OCI-LY3 (cell line): Measurements from ENCODE around the gene TRIM54.

Experiments
- H2AFZ ChIP-seq: fragments of 200-600, 300-600 bp; shearing (Covaris generic); 2 replicates; pipeline ENCODE4 v1.6.0; 2014; ENCODE audit warnings: antibody characterized with exemption, low read depth, low read length
- H3K27ac ChIP-seq: fragments of 200-600, 300-600 bp; sonication (generic); 2 replicates; pipeline ENCODE4 v1.5.1; 2014; ENCODE audit warnings: mild to moderate bottlenecking, low read length, moderate library complexity, mixed read lengths
- H3K27me3 ChIP-seq: fragments of 200-600, 300-600 bp; sonication (generic); 2 replicates; pipeline ENCODE4 v1.6.1; 2014; ENCODE audit warnings: low read depth, low read length, mixed read lengths
- H3K36me3 ChIP-seq: fragments of 200-600, 300-600 bp; sonication (generic); replicated peaks from 2 replicates; pipeline ENCODE3; 2014; ENCODE audit warnings: low read depth, low read length, mixed read lengths
- H3K4me1 ChIP-seq: fragments of 300-600, 200-600 bp; sonication (generic); 2 replicates; pipeline ENCODE4 v1.6.1; 2014; ENCODE audit warnings: low read length, mixed read lengths
- H3K4me2 ChIP-seq: fragments of 200-600, 300-600 bp; sonication (generic); 2 replicates; pipeline ENCODE4 v1.6.1; 2014; ENCODE audit warnings: low read length, mixed read lengths
- H3K4me3 ChIP-seq: fragments of 300-600, 200-600 bp; sonication (generic); 2 replicates; pipeline ENCODE4 v1.5.1; 2014; ENCODE audit warnings: antibody characterized with exemption, mild to moderate bottlenecking, low read length, moderate library complexity
- H3K79me2 ChIP-seq: fragments of 300-600, 200-600 bp; shearing (Covaris generic); 2 replicates; pipeline ENCODE4 v1.6.1; 2014; ENCODE audit warnings: mild to moderate bottlenecking, low read length, mixed read lengths
- H3K9ac ChIP-seq: fragments of 300-600, 200-600 bp; shearing (Covaris generic); 2 replicates; pipeline ENCODE4 v1.6.0; 2014; ENCODE audit warnings: mild to moderate bottlenecking, low read length, moderate library complexity
- H3K9me3 ChIP-seq: fragments of 200-600, 300-600 bp; shearing (Covaris generic); 2 replicates; pipeline ENCODE4 v1.6.1; 2014; ENCODE audit warnings: low read length, mixed read lengths; ENCODE audit not compliant: insufficient read depth
- H4K20me1 ChIP-seq: fragments of 200-600, 300-600 bp; sonication (generic); 2 replicates; pipeline ENCODE4 v1.6.1; 2016; ENCODE audit warnings: low read length, mixed read lengths; ENCODE audit not compliant: insufficient read depth
- EZH2phosphoT487 ChIP-seq: fragments of 200-600 bp; shearing (Covaris generic); IDR thresholded peaks from 2 replicates; pipeline ENCODE4 v1.6.1; 2018; ENCODE audit warnings: antibody characterized with exemption, mixed run types, low read depth
- TF ChIP-seq, protein P1 (sequence below): fragments of 200-600, 300-600 bp; sonication (generic); IDR thresholded peaks from 2 replicates; pipeline ENCODE4 v1.5.1; 2014; ENCODE audit warnings: antibody characterized with exemption, low read length, low read depth

Gene TRIM54

DNA sequence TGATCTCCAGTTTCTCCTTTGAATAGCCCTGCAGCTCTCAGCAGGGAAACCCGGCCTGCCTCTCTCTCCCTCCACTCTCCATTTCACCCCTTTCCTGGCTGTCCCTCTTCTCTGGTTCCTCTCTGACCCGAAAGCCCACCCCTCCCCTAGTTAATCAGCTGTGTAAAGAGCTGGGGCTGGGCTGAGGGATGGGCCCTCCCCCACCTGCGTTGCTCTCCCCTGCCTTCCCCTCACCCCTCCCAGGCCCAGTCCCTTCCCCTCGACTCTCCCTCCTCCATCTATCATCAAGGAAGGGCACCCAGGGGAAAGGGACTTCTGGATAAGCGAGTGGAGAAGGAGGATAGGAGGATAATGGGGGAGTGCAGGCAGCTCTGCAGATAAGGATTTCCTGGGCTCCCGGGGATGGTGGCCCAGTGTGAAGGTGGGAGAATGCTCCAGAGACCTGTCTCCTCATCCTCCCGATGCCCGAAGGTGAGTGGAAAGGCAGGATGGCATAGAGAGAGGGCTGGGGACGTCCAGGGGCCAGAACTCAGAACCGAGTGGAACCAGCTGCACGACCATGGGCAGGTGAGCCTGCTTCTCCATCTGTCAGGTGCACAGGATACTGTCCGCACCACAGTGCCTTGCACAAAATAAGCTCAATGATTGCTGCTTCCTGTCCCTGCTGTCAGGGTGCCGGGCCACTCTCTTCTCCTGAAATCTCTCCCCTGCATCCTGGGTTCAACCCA is 31.4 kb upstream of the TRIM54 start:
- Histone ChIP-seq H3K4me1 (peaks cover 20% of the 10 kb centered on the region), H4K20me1 (no peaks in the 10 kb centered on the region), H3K9ac (peak overlapping the region; percentile 36; the same call in 1 of the 2 replicates), H3K27ac (no peak overlapping the region), H3K4me2 (peak overlapping the region; percentile 76), H2AFZ (peak overlapping the region; percentile 99), H3K4me3 (peak overlapping the region; percentile 60), H3K9me3 (no peaks in the 10 kb centered on the region), H3K36me3 (no peaks in the 10 kb centered on the region), H3K27me3 (peaks cover 7% of the 10 kb centered on the region; the same call in 1 of the 2 replicates), H3K79me2 (no peaks in the 10 kb centered on the region)
- TF ChIP-seq, protein P1, sequence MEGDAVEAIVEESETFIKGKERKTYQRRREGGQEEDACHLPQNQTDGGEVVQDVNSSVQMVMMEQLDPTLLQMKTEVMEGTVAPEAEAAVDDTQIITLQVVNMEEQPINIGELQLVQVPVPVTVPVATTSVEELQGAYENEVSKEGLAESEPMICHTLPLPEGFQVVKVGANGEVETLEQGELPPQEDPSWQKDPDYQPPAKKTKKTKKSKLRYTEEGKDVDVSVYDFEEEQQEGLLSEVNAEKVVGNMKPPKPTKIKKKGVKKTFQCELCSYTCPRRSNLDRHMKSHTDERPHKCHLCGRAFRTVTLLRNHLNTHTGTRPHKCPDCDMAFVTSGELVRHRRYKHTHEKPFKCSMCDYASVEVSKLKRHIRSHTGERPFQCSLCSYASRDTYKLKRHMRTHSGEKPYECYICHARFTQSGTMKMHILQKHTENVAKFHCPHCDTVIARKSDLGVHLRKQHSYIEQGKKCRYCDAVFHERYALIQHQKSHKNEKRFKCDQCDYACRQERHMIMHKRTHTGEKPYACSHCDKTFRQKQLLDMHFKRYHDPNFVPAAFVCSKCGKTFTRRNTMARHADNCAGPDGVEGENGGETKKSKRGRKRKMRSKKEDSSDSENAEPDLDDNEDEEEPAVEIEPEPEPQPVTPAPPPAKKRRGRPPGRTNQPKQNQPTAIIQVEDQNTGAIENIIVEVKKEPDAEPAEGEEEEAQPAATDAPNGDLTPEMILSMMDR = no peak
- TF ChIP-seq EZH2phosphoT487 = no peak

DNA sequence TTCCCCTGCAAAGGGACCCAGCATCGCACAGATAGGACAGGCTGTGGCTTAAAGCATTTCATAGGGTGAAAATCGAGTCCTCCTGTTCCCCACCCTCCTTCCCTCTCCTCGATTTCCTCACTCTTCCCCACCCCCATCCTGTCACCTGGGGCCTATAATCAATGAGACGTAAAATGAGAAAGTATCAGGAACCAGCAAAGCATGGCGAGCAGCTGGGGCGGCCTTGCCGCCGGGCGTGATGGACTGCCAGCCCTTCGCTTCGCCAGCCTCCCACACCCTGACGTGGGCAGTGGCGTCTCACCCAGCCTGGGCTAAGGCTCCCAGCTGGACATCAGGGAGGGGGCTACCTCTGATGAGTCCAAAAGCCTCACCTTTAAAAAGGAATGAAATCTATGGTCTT is 30.5 kb upstream of the TRIM54 start:
- peak overlapping the region; percentile 19; the same call in 1 of the 2 replicates for H3K4me3 ChIP-seq
- H3K4me2 ChIP-seq = peak overlapping the region; percentile 43
- no peaks in the 10 kb centered on the region for H3K9me3 ChIP-seq
- no peaks in the 10 kb centered on the region for H4K20me1 ChIP-seq
- no peak overlapping the region for H3K9ac ChIP-seq
- peak overlapping the region; percentile 17; the same call in 1 of the 2 replicates for H2AFZ ChIP-seq
- H3K4me1 ChIP-seq = peaks cover 20% of the 10 kb centered on the region
- H3K27me3 ChIP-seq = peaks cover 7% of the 10 kb centered on the region; the same call in 1 of the 2 replicates
- no peaks in the 10 kb centered on the region for H3K79me2 ChIP-seq
- no peak for TF ChIP-seq EZH2phosphoT487
- TF ChIP-seq, protein P1 = no peak
- no peaks in the 10 kb centered on the region for H3K36me3 ChIP-seq
- H3K27ac ChIP-seq = no peak overlapping the region

DNA sequence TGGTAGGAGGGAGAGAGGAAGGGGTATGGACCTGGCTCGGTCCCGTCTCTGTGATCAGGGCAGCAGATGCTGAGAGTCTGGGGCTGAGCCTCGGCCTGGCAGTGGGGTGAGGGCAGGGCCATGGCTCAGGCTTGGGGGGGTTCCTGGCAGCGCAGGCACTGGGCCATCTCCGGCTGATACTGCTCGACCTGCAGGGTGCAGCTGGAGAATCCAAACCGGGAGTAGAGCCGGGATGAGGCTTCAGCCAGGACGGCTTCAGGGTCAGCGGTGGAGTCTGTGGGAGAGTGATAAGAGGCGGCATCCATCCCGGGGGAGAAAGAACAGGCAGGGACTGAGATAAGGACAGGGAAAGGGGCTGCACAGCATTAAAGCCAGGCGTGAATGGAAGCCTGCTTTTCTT is 27.0 kb upstream of the TRIM54 start:
- Histone ChIP-seq H3K27ac (no peak overlapping the region), H3K79me2 (no peaks in the 10 kb centered on the region), H2AFZ (no peak overlapping the region)

DNA sequence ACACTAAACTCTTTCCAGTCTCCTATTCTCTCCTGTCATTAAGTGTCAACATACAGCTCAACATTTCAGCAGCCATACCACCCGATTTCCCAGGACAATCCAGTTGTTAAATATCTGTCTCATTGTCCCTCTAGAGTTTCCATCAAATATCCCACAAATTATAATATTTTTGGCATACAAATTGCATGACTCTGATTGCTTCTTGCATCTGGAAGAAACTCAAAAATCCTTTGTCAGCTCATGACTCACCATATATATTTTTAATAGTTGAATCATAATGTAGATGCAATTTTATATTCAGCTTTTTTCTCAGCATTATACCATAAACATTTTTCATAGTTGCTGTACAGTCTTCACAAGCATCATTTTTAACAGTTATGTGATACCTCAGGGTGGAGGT is 26.6 kb upstream of the TRIM54 start:
- Histone ChIP-seq H3K27me3 (peaks cover 13% of the 10 kb centered on the region), H2AFZ (no peak overlapping the region), H3K4me2 (no peak overlapping the region), H3K27ac (no peak overlapping the region), H3K4me3 (no peak overlapping the region), H3K36me3 (no peaks in the 10 kb centered on the region), H3K9ac (no peak overlapping the region), H3K4me1 (peaks cover 15% of the 10 kb centered on the region), H3K79me2 (no peaks in the 10 kb centered on the region), H3K9me3 (no peaks in the 10 kb centered on the region), H4K20me1 (no peaks in the 10 kb centered on the region)
- TF ChIP-seq EZH2phosphoT487 = no peak
- TF ChIP-seq, protein P1 = no peak

More for the DNA sequence above, 27.0 kb upstream of the TRIM54 start:
- no peak overlapping the region for H3K4me2 ChIP-seq
- no peak overlapping the region for H3K9ac ChIP-seq
- peaks cover 20% of the 10 kb centered on the region for H3K4me1 ChIP-seq
- H3K27me3 ChIP-seq = peaks cover 9% of the 10 kb centered on the region
- H3K4me3 ChIP-seq = no peak overlapping the region
- no peaks in the 10 kb centered on the region for H3K36me3 ChIP-seq
- TF ChIP-seq, protein P1 = no peak
- no peak for TF ChIP-seq EZH2phosphoT487
- no peaks in the 10 kb centered on the region for H4K20me1 ChIP-seq
- H3K9me3 ChIP-seq = no peaks in the 10 kb centered on the region
